GM19043 (cell line): ENCODE results near the gene FAM114A2.

Source experiments
- ATAC-seq: cut with Tn5 transposase; IDR thresholded peaks from one replicate; pipeline ENCODE4 v1.9.1; 2021; ENCODE audit warnings: low read depth; ENCODE audit not compliant: unreplicated experiment

FAM114A2 gene

DNA sequence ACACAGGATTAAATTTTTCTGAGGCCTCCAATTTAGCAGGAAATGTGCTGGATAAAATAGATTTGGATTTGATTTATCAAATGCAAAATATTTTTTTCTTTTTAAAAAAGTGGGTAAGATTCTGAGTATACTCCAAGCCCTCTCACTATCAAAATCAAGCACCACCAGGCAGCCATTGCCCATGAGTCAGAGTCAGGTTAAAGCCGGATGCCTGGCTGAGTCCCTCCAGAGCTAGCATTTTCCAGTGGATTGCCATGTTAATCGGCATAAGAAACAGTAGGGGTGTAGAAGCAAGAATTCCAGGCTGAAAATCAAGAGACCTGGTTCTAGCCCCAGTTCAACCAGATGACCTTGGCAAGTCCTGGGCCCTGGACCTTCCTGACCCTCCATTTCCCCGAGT is 85.3 kb downstream of the FAM114A2 start:
- ATAC-seq: no peak

DNA sequence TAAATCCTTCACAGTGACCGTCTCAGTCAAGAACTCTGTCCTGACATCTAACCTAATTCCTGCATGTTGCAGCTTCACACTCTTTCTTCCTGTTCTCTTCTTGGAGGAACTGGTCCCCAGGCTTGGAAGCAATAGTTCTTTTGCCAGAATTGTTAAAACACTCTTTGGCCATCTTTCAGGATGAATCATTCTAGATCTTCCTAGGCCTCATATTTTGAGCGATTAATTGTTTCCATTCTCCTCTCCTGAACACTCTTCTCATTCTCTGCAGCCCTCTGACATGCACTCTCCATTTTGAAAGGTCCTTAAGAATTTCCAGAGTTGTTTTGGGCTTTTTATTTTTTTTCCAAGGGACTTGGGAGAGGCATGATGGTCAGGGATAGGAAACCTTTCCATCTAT is 85.8 kb downstream of the FAM114A2 start:
- ATAC-seq: no peak

DNA sequence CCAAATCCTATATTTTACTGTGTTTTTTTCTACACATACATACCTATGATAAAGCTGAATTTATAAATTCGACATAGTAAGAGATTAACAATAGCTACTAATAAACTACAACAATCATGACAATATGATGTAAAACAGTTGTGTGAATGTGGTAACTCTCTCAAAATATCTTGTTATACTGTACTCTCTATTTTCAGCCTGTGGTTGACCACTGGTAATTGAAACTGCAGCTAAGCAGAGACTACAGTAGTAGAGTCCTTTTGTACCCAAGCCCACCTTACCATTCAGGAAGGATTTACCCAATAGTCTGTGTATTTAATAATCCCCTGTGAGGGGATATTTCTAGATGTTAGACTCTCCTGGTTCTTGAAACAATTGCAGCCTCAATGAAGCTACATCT is 86.7 kb downstream of the FAM114A2 start:
- no peak for ATAC-seq

DNA sequence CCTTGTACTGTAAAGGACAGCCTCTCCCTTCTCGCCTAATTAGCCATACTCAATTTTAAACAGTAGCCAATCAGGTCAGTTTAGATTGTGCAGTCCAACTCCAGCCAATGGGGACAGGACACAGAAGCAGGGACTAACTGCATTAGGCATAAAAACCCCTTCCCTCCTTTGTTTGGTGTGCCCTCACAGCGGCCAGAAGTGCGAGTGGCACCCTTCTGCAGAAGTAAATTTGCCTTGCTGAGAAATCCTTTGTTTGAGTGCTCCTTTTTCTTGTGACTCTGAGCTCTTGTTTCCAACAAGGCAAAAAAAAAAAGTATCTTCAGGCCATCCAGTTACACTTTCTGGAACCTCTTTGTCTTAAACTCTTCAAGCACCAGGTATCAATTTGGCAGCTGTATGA is 97.4 kb downstream of the FAM114A2 start:
- no peak for ATAC-seq
